ENCODE measurements around the gene FAM169A.

DNA sequence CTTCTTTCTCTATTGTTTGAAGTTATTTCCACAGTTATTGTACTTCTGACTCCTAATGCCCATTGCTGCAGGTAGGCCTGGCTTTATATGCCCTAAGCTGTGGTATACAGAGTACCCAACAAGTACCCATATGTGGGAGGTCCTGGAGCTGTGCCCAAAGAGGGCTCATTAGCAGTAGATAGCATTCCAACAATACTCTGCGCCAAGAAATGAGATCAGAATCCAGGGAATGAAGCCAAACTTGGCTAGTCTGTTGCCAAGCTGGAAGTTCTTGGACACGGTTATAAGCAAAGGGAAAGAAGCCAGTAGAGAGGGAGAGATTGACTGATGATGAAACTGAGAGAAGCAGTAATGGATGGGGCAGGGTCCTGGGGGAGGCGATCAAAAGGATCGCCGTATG, 29.7 kb upstream of the FAM169A start:
- TF ChIP-seq POLR2AphosphoS5 (IDR thresholded peaks at IDR 0.05) (peak; percentile 80), POLR2A (IDR thresholded peaks at IDR 0.05) (no peak)

Measured in gastroesophageal sphincter (tissue), 2 donors.